OCI-LY7 (cell line): Measurements from ENCODE around the gene JAKMIP3. TPM values are rescaled to one million over a fixed set of nuclear protein-coding genes. Genes with fewer than 3 reads are reported as not detected.

ENCODE experiments used
- BruUV-seq: library from RNA; stranded (reverse); fragments of 400-500 nt; replicated peaks from 2 replicates; lab custom pipeline; 2021; lab: Mats Ljungman, UMichigan
- CTCF ChIA-PET: fragments of 300-600 bp; sonication (Branson Sonifier 250); formaldehyde crosslinking; loops from one replicate; lab custom pipeline; 2022; ENCODE audit warnings: antibody characterized with exemption; ENCODE audit not compliant: unreplicated experiment; lab: Charles Lee
- POLR2A ChIA-PET: fragments of 300-600 bp; sonication (Branson Sonifier 250); formaldehyde crosslinking; loops from one replicate; lab custom pipeline; 2022; ENCODE audit warnings: antibody characterized with exemption; lab: Charles Lee
- DNase-seq: peaks from one replicate; pipeline ENCODE4 v3.0.0-alpha.2; 2015; ENCODE audit warnings: low spot score
- H2AFZ ChIP-seq: fragments of 200-600 bp; sonication (generic), shearing (Covaris generic); 2 replicates; pipeline ENCODE4 v1.6.1; 2014; ENCODE audit warnings: mild to moderate bottlenecking, antibody characterized with exemption, low read length, moderate library complexity
- H3K27ac ChIP-seq: fragments of 200-600 bp; sonication (generic); 2 replicates; pipeline ENCODE4 v1.5.1; 2014; ENCODE audit warnings: mixed run types, low read depth, mild to moderate bottlenecking, moderate library complexity, low read length, inconsistent platforms; ENCODE audit not compliant: poor library complexity, severe bottlenecking
- H3K36me3 ChIP-seq: fragments of 200-600 bp; sonication (generic); 2 replicates; pipeline ENCODE4 v1.6.1; 2014; ENCODE audit warnings: mild to moderate bottlenecking, antibody characterized with exemption, low read length, moderate library complexity, mixed read lengths; ENCODE audit not compliant: insufficient read depth
- H3K4me1 ChIP-seq: fragments of 200-600 bp; sonication (generic); 2 replicates; pipeline ENCODE4 v1.5.1; 2014; ENCODE audit warnings: mild to moderate bottlenecking, low read length; ENCODE audit not compliant: insufficient read depth, poor library complexity, severe bottlenecking
- H3K4me2 ChIP-seq: fragments of 200-600 bp; sonication (generic); 2 replicates; pipeline ENCODE4 v1.6.1; 2014; ENCODE audit warnings: mild to moderate bottlenecking, low read length
- H3K4me3 ChIP-seq: fragments of 200-600 bp; sonication (generic); 2 replicates; pipeline ENCODE4 v1.5.1; 2014; ENCODE audit warnings: mild to moderate bottlenecking, low read depth, low read length; ENCODE audit not compliant: poor library complexity, severe bottlenecking
- H3K79me2 ChIP-seq: fragments of 200-600 bp; sonication (generic); 2 replicates; pipeline ENCODE4 v1.6.1; 2016; ENCODE audit warnings: low read depth, mild to moderate bottlenecking, low read length, moderate library complexity, mixed read lengths; ENCODE audit not compliant: insufficient read depth
- H3K9me2 ChIP-seq: fragments of 200-600 bp; sonication (generic); 2 replicates; pipeline ENCODE4 v1.6.1; 2016; ENCODE audit warnings: mild to moderate bottlenecking, low read length, mixed read lengths; ENCODE audit not compliant: insufficient read depth
- H3K9me3 ChIP-seq: fragments of 200-600 bp; sonication (generic); 2 replicates; pipeline ENCODE4 v1.6.1; 2014; ENCODE audit warnings: mild to moderate bottlenecking, mixed run types, low read length, mixed read lengths
- H4K20me1 ChIP-seq: fragments of 200-600 bp; sonication (generic); 2 replicates; pipeline ENCODE4 v1.6.1; 2014; ENCODE audit warnings: mild to moderate bottlenecking, antibody characterized with exemption, low read length, moderate library complexity, mixed read lengths; ENCODE audit not compliant: insufficient read depth
- CTCF ChIP-seq: fragments of 200-600 bp; sonication (generic); conservative IDR thresholded peaks from 2 replicates; pipeline ENCODE4 v1.5.1; 2014; ENCODE audit warnings: mild to moderate bottlenecking, antibody characterized with exemption, low read length, moderate library complexity, mixed read lengths
- EZH2phosphoT487 ChIP-seq: fragments of 200-600 bp; sonication (generic); IDR thresholded peaks from 2 replicates; pipeline ENCODE4 v1.6.1; 2018; ENCODE audit warnings: low read depth, borderline replicate concordance, mild to moderate bottlenecking, mixed run types, antibody characterized with exemption, low read length, moderate library complexity, mixed read lengths
- intact Hi-C: fragments of 100-400 bp; cut with micrococcal nuclease; formaldehyde crosslinking; loops from one replicate; pipeline ENCODE4 v1.10.0; 2022; ENCODE audit not compliant: unreplicated experiment
- total RNA-seq, 2 experiments: library from RNA; depleted of rRNA in 1 of 2; stranded (reverse); fragments of >200 nt in 1 of 2; shearing (Covaris generic) in 1 of 2; gene quantifications; 2 replicates each; pipeline ENCODE4 v1.2.3, GENCODE V29; 2014 to 2022

Gene JAKMIP3
- total RNA-seq, 2 experiments from 2014 or later: 0.54 to 0.89 TPM

- Histone ChIP-seq H3K4me1 (no peaks in the 10 kb centered on the region), H4K20me1 (no peaks in the 10 kb centered on the region), H3K9me3 (no peaks in the 10 kb centered on the region), H3K4me3 (no peak overlapping the region), H3K36me3 (no peaks in the 10 kb centered on the region), H3K27ac (no peak overlapping the region), H3K9me2 (no peaks in the 10 kb centered on the region), H3K79me2 (no peaks in the 10 kb centered on the region), H3K4me2 (no peak overlapping the region), H2AFZ (no peak overlapping the region)
- no TSS peak for BruUV-seq
- intact Hi-C loops: no loop called here
- TF ChIP-seq EZH2phosphoT487 (no peak), CTCF (no peak)
- DNase-seq: no peak
- ChIA-PET POLR2A (no interaction called here), CTCF (no interaction called here)
Measured at GRCh38 chr10:132070724-132071123, 5.0 kb downstream of the JAKMIP3 start.

- CTCF ChIA-PET: no interaction called here
Measured at GRCh38 chr10:132071667-132072066, 5.9 kb downstream of the JAKMIP3 start.

More at GRCh38 chr10:132071667-132072066, 5.9 kb downstream of the JAKMIP3 start:
- POLR2A ChIA-PET: no interaction called here
- no peak overlapping the region for H3K4me2 ChIP-seq
- intact Hi-C loops: no loop called here
- BruUV-seq: no TSS peak
- DNase-seq: no peak
- no peaks in the 10 kb centered on the region for H3K4me1 ChIP-seq
- no peaks in the 10 kb centered on the region for H3K9me2 ChIP-seq
- H3K27ac ChIP-seq: no peak overlapping the region
- no peaks in the 10 kb centered on the region for H4K20me1 ChIP-seq
- H2AFZ ChIP-seq: no peak overlapping the region
- H3K79me2 ChIP-seq: no peaks in the 10 kb centered on the region
- no peak overlapping the region for H3K4me3 ChIP-seq
- no peaks in the 10 kb centered on the region for H3K9me3 ChIP-seq
- no peaks in the 10 kb centered on the region for H3K36me3 ChIP-seq
- TF ChIP-seq CTCF: no peak
- TF ChIP-seq EZH2phosphoT487: no peak
